K562 (cell line): ENCODE results near the gene SCNN1A. TPM values are rescaled to one million over a fixed set of nuclear protein-coding genes. Genes with fewer than 3 reads are reported as not detected.

ENCODE experiments used
- ATAC-seq: fragments of 200-7000 bp; cut with Tn5 transposase; 3 replicates; pipeline ENCODE4 v1.9.1; 2020; ENCODE audit warnings: moderate library complexity
- BruUV-seq: library from RNA; stranded (reverse); fragments of 400-500 nt; replicated peaks from 2 replicates; lab custom pipeline; 2021; lab: Mats Ljungman, UMichigan
- CTCF ChIA-PET: fragments of 300-600 bp; formaldehyde crosslinking; extraction: SDS; loops from one replicate; lab custom pipeline; 2021; ENCODE audit warnings: low intra/inter-chr PET ratio; lab: Yijun Ruan, JAX
- POLR2A ChIA-PET: fragments of 300-600, 350-650 bp; sonication (Branson Sonifier 250); formaldehyde crosslinking; extraction: SDS; loops from one replicate; lab custom pipeline; 2021; ENCODE audit warnings: antibody characterized with exemption, inconsistent platforms; lab: Yijun Ruan, JAX
- DNase-seq, 4 experiments: peaks; one replicate each; pipeline versions ENCODE4 v3.0.0 to v3.0.0-alpha.2; 2011 to 2018; ENCODE audit warnings: low spot score in 3 of 4, mixed read lengths in 3 of 4; ENCODE audit errors: extremely low read depth in 1 of 4
- FAIRE-seq: peaks from 2 replicates; lab custom pipeline; 2011; peaks lifted over from hg19 to GRCh38; lab: Jason Lieb, UNC
- H2AFZ ChIP-seq: 2 replicates; pipeline ENCODE4 v1.6.0; 2011; ENCODE audit warnings: low read depth, low read length, control low read depth, inconsistent platforms
- H3K27ac ChIP-seq: fragments of 200-600 bp; 3 replicates; pipeline ENCODE4 v1.8.0; 2011; ENCODE audit warnings: low read depth, mild to moderate bottlenecking, control low read depth, inconsistent platforms, low read length, moderate library complexity, mixed read lengths; ENCODE audit errors: extremely low read depth
- H3K27me3 ChIP-seq, 2 experiments: fragments of 300-600 bp in 1 of 2; 2 replicates in 1 of 2; 3 replicates in 1 of 2; pipeline versions ENCODE4 v1.6.0 to v1.8.0; 2011; ENCODE audit warnings: inconsistent platforms in 2 of 2, low read length in 2 of 2, mild to moderate bottlenecking in 1 of 2, mixed read lengths in 1 of 2, moderate library complexity in 1 of 2; ENCODE audit not compliant: control insufficient read depth in 2 of 2, insufficient read depth in 2 of 2
- H3K36me3 ChIP-seq: fragments of 300-600 bp; 3 replicates; pipeline ENCODE4 v1.8.0; 2011; ENCODE audit warnings: mild to moderate bottlenecking, low read length, inconsistent platforms; ENCODE audit not compliant: control insufficient read depth, insufficient read depth
- H3K4me1 ChIP-seq, 2 experiments: fragments of 200-600 bp in 1 of 2; replicated peaks in 1 of 2; 2 replicates in 1 of 2; 3 replicates in 1 of 2; pipeline versions ENCODE4 v1.5.1 to v1.8.0; 2011; ENCODE audit warnings: inconsistent platforms in 2 of 2, low read length in 2 of 2, mild to moderate bottlenecking in 1 of 2, mixed read lengths in 1 of 2, moderate library complexity in 1 of 2; ENCODE audit not compliant: control insufficient read depth in 2 of 2, insufficient read depth in 2 of 2
- H3K4me2 ChIP-seq: 2 replicates; pipeline ENCODE4 v1.6.1; 2011; ENCODE audit warnings: low read length, control low read depth, inconsistent platforms, mixed read lengths; ENCODE audit not compliant: insufficient read depth
- H3K4me3 ChIP-seq: fragments of 200-600 bp; sonication (generic), shearing (Covaris generic); 2 replicates; pipeline ENCODE4 v1.5.1; 2016; ENCODE audit warnings: control low read depth, inconsistent platforms
- H3K79me2 ChIP-seq: fragments of 200-600 bp; 3 replicates; pipeline ENCODE4 v1.8.0; 2011; ENCODE audit warnings: low read length, inconsistent platforms; ENCODE audit not compliant: control insufficient read depth, insufficient read depth
- H3K9ac ChIP-seq, 2 experiments: 2 replicates each; pipeline versions ENCODE4 v1.6.0 to v1.6.1; 2011; ENCODE audit warnings: low read depth in 2 of 2, low read length in 2 of 2, control low read depth in 1 of 2, inconsistent platforms in 1 of 2, mild to moderate bottlenecking in 1 of 2, mixed read lengths in 1 of 2; ENCODE audit not compliant: insufficient read depth in 1 of 2
- H3K9me1 ChIP-seq: one replicate; pipeline ENCODE4 v1.6.0; 2011; ENCODE audit warnings: inconsistent platforms, mild to moderate bottlenecking, low read length, moderate library complexity; ENCODE audit not compliant: control insufficient read depth, insufficient read depth
- H3K9me3 ChIP-seq: replicated peaks from 2 replicates; pipeline ENCODE4 v1.5.1; 2011; ENCODE audit warnings: low read depth, low read length, inconsistent platforms; ENCODE audit not compliant: control insufficient read depth, insufficient read depth
- H4K20me1 ChIP-seq: replicated peaks from 2 replicates; pipeline ENCODE4 v1.6.1; 2011; ENCODE audit warnings: low read length, inconsistent platforms, mixed read lengths; ENCODE audit not compliant: control insufficient read depth, insufficient read depth
- BRCA1 ChIP-seq, 2 experiments: fragments of 450-650 bp in 1 of 2; sonication (generic) in 1 of 2; formaldehyde crosslinking in 1 of 2; IDR thresholded peaks; 2 replicates each; pipeline versions ENCODE4 v1.5.0 to v1.6.1; 2017 to 2020; ENCODE audit warnings: mild to moderate bottlenecking in 1 of 2, missing genetic modification reagents in 1 of 2
- CREM ChIP-seq: IDR thresholded peaks from 2 replicates; pipeline ENCODE4 v1.6.1; 2014; ENCODE audit warnings: antibody characterized with exemption, low read depth
- JUN ChIP-seq, 2 experiments: sonication (generic) in 1 of 2; formaldehyde crosslinking in 1 of 2; IDR thresholded peaks; 2 replicates each; pipeline versions ENCODE4 v1.6.1 to v1.8.0; 2012 to 2022; ENCODE audit warnings: borderline replicate concordance in 2 of 2, mild to moderate bottlenecking in 2 of 2, improper control_type of control experiment in 1 of 2, low read depth in 1 of 2, low read length in 1 of 2, missing genetic modification reagents in 1 of 2
- PPARD ChIP-seq: fragments of 250-450 bp; sonication (Bioruptor Pico); IDR thresholded peaks from 2 replicates; pipeline ENCODE4 v1.8.0; 2022; ENCODE audit warnings: inconsistent platforms, mild to moderate bottlenecking, moderate library complexity
- ZNF696 ChIP-seq: fragments of 250-450 bp; sonication (Bioruptor Pico); conservative IDR thresholded peaks from 2 replicates; pipeline ENCODE4 v1.4.0; 2020; ENCODE audit warnings: mild to moderate bottlenecking, moderate library complexity
- WGBS: fragments of 100-300 bp; shearing (Covaris generic); methylation state at CpG from one replicate; pipeline ENCODE4 v1.1.6; 2016; ENCODE audit warnings: low coverage, mixed read lengths; ENCODE audit not compliant: insufficient coverage; ENCODE audit errors: missing lambda C conversion rate; 5-methylcytosine and 5-hydroxymethylcytosine counted together
- in situ Hi-C: fragments of 300-500 bp; cut with MboI; formaldehyde crosslinking; loops from 4 replicates; pipeline ENCODE4 v1.15.0; 2018; ENCODE audit warnings: inconsistent platforms, mixed read lengths
- intact Hi-C: fragments of 100-400 bp; cut with micrococcal nuclease; formaldehyde crosslinking; loops from 2 replicates; pipeline ENCODE4 v1.14.2; 2022
- polyA plus RNA-seq, 8 experiments: library from polyadenylated mRNA; depleted of rRNA in 4 of 8; stranded (reverse) in 5 of 8; unstranded in 3 of 8; fragments of >200 nt; fragmentation: Nextera tagmentation in 2 of 8; fragmentation: Illumina TruSeq in 1 of 8; extraction: Ambion mirVana in 2 of 8; extraction: Trizol in 1 of 8; gene quantifications; 2 replicates each; pipeline versions ENCODE4 v1.2.1 to v1.2.3, GENCODE V29; 2011 to 2014; ENCODE audit warnings: inconsistent platforms in 1 of 8, missing spikeins in 1 of 8
- total RNA-seq, 7 experiments: library from RNA; depleted of rRNA in 6 of 7; stranded (reverse); fragments of >200 nt in 6 of 7; fragmentation: Illumina TruSeq in 2 of 7; extraction: Trizol in 2 of 7; gene quantifications; 2 replicates each; pipeline versions ENCODE4 v1.2.1 to v1.2.3, GENCODE V29; 2011 to 2021; ENCODE audit warnings: low replicate concordance in 1 of 7
- TF ChIP-seq, protein P1 (sequence below): fragments of 450-650 bp; IDR thresholded peaks from 2 replicates; pipeline ENCODE4 v1.7.0; 2016; ENCODE audit warnings: borderline replicate concordance

Gene SCNN1A
- total and polyA plus RNA-seq, 9 of the 15 experiments (the other 6 are each of a cell fraction or from before 2014, with no cell fraction given), result 0.15 to 0.49 (median 0.32) TPM; not detected in 5

DNA sequence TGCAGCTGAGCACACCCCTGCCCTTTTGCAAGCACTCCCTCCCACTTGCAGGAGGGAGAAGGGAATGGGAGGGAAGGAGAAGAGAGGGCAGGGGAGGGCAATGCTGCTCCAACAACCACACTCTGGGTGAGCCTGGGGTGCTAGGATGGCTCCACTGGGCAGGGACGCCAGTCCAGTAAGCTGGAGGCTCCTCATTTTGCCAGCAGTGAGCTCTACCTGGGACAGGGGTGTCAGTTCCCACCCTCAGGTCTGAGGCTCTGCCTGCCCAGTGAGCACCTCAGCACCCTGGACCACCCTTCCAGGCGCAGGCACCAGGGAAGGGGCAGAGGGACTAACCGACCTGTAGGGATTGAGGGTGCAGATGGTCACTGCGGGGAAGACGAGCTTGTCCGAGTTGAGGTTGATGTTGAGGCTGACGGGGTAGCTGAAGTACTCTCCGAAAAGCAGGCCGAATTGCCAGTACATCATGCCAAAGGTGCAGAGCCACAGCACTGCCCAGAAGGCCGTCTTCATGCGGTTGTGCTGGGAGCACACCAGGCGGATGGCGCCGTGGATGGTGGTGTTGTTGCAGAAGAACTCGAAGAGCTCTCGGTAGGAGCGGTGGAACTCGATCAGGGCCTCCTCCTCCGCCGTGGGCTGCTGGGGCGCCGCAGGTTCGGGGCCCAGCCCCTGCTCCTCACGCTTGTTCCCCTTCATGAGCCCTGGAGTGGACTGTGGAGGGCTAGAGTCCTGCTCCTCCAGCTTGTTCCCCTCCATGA lies 1.2 kb downstream of the SCNN1A start:
- ChIA-PET CTCF (no interaction called here), POLR2A (interaction anchor here (0.8 to 2.1 kb wide), 5 partner anchors 10 to 96 kb away, joined by 3 to 15 read pairs (median 3); partner anchors contain the start of genes LTBR and VAMP1)
- BruUV-seq, result no TSS peak
- H3K9me3 ChIP-seq, result no peaks in the 10 kb centered on the region
- no peaks in the 10 kb centered on the region for H3K36me3 ChIP-seq
- H3K27ac ChIP-seq, result no peak overlapping the region
- no peak overlapping the region for H3K4me3 ChIP-seq
- WGBS, result 75% methylated on average over 23 of the region's 24 CpGs
- ATAC-seq, result no peak
- peaks cover 30 to 46% of the 10 kb centered on the region in 2 experiments; a peak in 4 of 5 replicates for H3K4me1 ChIP-seq
- intact Hi-C loops, result no loop called here
- H3K27me3 ChIP-seq, result no peaks in the 10 kb centered on the region
- FAIRE-seq, result no peak
- peaks cover 4% of the 10 kb centered on the region for H3K9me1 ChIP-seq
- no peaks in the 10 kb centered on the region for H3K79me2 ChIP-seq
- H4K20me1 ChIP-seq, result no peaks in the 10 kb centered on the region
- in situ Hi-C loops, result loop anchor here (5.0 kb wide), 1 partner anchor 37 kb away; no protein-coding TSS in a partner anchor
- TF ChIP-seq CREM (no peak), JUN (IDR thresholded peaks at IDR 0.05; ENCODE audit: borderline replicate concordance, low read depth, low read length) (no peak), JUN (CRISPR knock-in tag; IDR thresholded peaks at IDR 0.05; ENCODE audit: borderline replicate concordance) (no peak), BRCA1 (IDR thresholded peaks at IDR 0.05) (no peak), BRCA1 (CRISPR knock-in tag; IDR thresholded peaks at IDR 0.05) (no peak), ZNF696 (CRISPR knock-in tag) (no peak), PPARD (CRISPR knock-in tag) (no peak)
- TF ChIP-seq, protein P1, sequence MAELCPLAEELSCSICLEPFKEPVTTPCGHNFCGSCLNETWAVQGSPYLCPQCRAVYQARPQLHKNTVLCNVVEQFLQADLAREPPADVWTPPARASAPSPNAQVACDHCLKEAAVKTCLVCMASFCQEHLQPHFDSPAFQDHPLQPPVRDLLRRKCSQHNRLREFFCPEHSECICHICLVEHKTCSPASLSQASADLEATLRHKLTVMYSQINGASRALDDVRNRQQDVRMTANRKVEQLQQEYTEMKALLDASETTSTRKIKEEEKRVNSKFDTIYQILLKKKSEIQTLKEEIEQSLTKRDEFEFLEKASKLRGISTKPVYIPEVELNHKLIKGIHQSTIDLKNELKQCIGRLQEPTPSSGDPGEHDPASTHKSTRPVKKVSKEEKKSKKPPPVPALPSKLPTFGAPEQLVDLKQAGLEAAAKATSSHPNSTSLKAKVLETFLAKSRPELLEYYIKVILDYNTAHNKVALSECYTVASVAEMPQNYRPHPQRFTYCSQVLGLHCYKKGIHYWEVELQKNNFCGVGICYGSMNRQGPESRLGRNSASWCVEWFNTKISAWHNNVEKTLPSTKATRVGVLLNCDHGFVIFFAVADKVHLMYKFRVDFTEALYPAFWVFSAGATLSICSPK, result no peak
- H2AFZ ChIP-seq, result no peak overlapping the region
- H3K4me2 ChIP-seq, result no peak overlapping the region
- no peak for DNase-seq
- peak overlapping the region in 1 of 2 experiments; percentile 36; a peak in 2 of 4 replicates for H3K9ac ChIP-seq
